Liver (tissue), 9 donors: ENCODE data around the gene ARHGAP19. TPM values are rescaled to one million over a fixed set of nuclear protein-coding genes. Genes with fewer than 3 reads are reported as not detected.

Experiments
- DNase-seq: peaks from one replicate; pipeline ENCODE4 v3.0.0-alpha.2; 2017; ENCODE audit warnings: low spot score
- H3K27ac ChIP-seq, 2 donors: one replicate each; pipeline ENCODE4 v1.7.0; 2013; ENCODE audit warnings: inconsistent platforms in 2 of 2, low read length in 2 of 2, control low read depth in 1 of 2, low read depth in 1 of 2, mild to moderate bottlenecking in 1 of 2
- H3K27me3 ChIP-seq, 4 donors: one replicate each; pipeline versions ENCODE4 v1.6.1 to v1.7.0; 2013; ENCODE audit warnings: low read length in 3 of 4, inconsistent platforms in 1 of 4, mild to moderate bottlenecking in 1 of 4, moderate library complexity in 1 of 4; ENCODE audit not compliant: control insufficient read depth in 4 of 4, insufficient read depth in 4 of 4
- H3K36me3 ChIP-seq, 4 donors: one replicate each; pipeline versions ENCODE4 v1.6.1 to v1.7.0; 2013; ENCODE audit warnings: low read length in 3 of 4, mild to moderate bottlenecking in 3 of 4, low read depth in 1 of 4, moderate library complexity in 1 of 4; ENCODE audit not compliant: control insufficient read depth in 4 of 4, insufficient read depth in 3 of 4
- H3K4me1 ChIP-seq, 4 donors: one replicate each; pipeline versions ENCODE4 v1.6.1 to v1.7.0; 2013; ENCODE audit warnings: low read length in 3 of 4, mild to moderate bottlenecking in 3 of 4, moderate library complexity in 1 of 4; ENCODE audit not compliant: control insufficient read depth in 4 of 4, insufficient read depth in 4 of 4
- H3K4me3 ChIP-seq, 3 donors: one replicate each; pipeline versions ENCODE4 v1.6.1 to v1.7.0; 2013; ENCODE audit warnings: low read length in 3 of 3, control low read depth in 1 of 3, low read depth in 1 of 3, mild to moderate bottlenecking in 1 of 3
- H3K9ac ChIP-seq, 2 donors: one replicate each; pipeline ENCODE4 v1.7.0; 2013; ENCODE audit warnings: low read length in 2 of 2, mild to moderate bottlenecking in 2 of 2, moderate library complexity in 2 of 2, control low read depth in 1 of 2, low read depth in 1 of 2
- H3K9me3 ChIP-seq, 4 donors: one replicate each; pipeline versions ENCODE4 v1.6.1 to v1.7.0; 2013; ENCODE audit warnings: low read length in 3 of 4; ENCODE audit not compliant: control insufficient read depth in 4 of 4
- FOXA1 ChIP-seq: IDR thresholded peaks from 2 replicates; pipeline ENCODE4 v1.6.1; 2016; ENCODE audit warnings: antibody characterized with exemption
- FOXA2 ChIP-seq: IDR thresholded peaks from 2 replicates; pipeline ENCODE4 v1.6.1; 2016; ENCODE audit warnings: antibody characterized with exemption
- GABPA ChIP-seq, 2 donors: IDR thresholded peaks in 1 of 2; conservative IDR thresholded peaks in 1 of 2; 2 replicates each; pipeline ENCODE4 v1.6.1; 2016; ENCODE audit warnings: antibody characterized with exemption in 2 of 2, mild to moderate bottlenecking in 1 of 2, moderate library complexity in 1 of 2
- HNF4A ChIP-seq, 2 donors: conservative IDR thresholded peaks; 2 replicates each; pipeline ENCODE4 v1.6.1; 2016; ENCODE audit warnings: antibody characterized with exemption in 2 of 2, mild to moderate bottlenecking in 2 of 2
- JUND ChIP-seq, 2 donors: IDR thresholded peaks; 2 replicates each; pipeline ENCODE4 v1.6.1; 2016; ENCODE audit warnings: antibody characterized with exemption in 2 of 2
- NR2F2 ChIP-seq: IDR thresholded peaks from 2 replicates; pipeline ENCODE4 v1.6.1; 2016; ENCODE audit warnings: antibody characterized with exemption
- RAD21 ChIP-seq, 2 donors: IDR thresholded peaks; 2 replicates each; pipeline ENCODE4 v1.6.1; 2016; ENCODE audit warnings: antibody characterized with exemption in 2 of 2, mild to moderate bottlenecking in 2 of 2
- RXRA ChIP-seq, 2 donors: IDR thresholded peaks; 2 replicates each; pipeline ENCODE4 v1.6.1; 2017 to 2018; ENCODE audit warnings: antibody characterized with exemption in 2 of 2, mild to moderate bottlenecking in 1 of 2
- WGBS: extraction: QIAGEN DNeasy Blood & Tissue Kit; methylation state at CpG from one replicate; pipeline ENCODE4 v1.1.7; 2013; 5-methylcytosine and 5-hydroxymethylcytosine counted together
- polyA plus RNA-seq, 2 donors: library from polyadenylated mRNA; stranded (reverse) in 1 of 2; unstranded in 1 of 2; fragments of 200-250 nt in 1 of 2; fragments of >200 nt in 1 of 2; fragmentation: Nextera tagmentation in 1 of 2; extraction: Ambion mirVana in 1 of 2; gene quantifications; one replicate each; pipeline versions ENCODE4 v1.2.1 to v1.2.3, GENCODE V29; 2013 to 2015
- total RNA-seq, 2 donors: library from RNA; depleted of rRNA; stranded (reverse); fragments of >200 nt; gene quantifications; one replicate each; pipeline ENCODE4 v1.2.3, GENCODE V29; 2014
- TF ChIP-seq, protein P1 (sequence below): IDR thresholded peaks from 2 replicates; pipeline ENCODE4 v1.6.1; 2016; ENCODE audit warnings: antibody characterized with exemption
- TF ChIP-seq, protein P2 (sequence below): IDR thresholded peaks from 2 replicates; pipeline ENCODE4 v1.6.1; 2016; ENCODE audit warnings: antibody characterized with exemption, mild to moderate bottlenecking
- TF ChIP-seq, protein P3 (sequence below): fragments of 150-350 bp; IDR thresholded peaks from 2 replicates; pipeline ENCODE4 v1.5.1; 2017; ENCODE audit warnings: improper control_type of control experiment, low read depth, low read length; ENCODE audit not compliant: missing input control
- donor health status: healthy.
- donor health status: healthy.
- donor health status: healthy.
- donor health status: healthy.
- donor health status: healthy.

Gene ARHGAP19
- total and polyA plus RNA-seq, 4 donors: 1.6 to 23.4 (median 3.6) TPM

DNA sequence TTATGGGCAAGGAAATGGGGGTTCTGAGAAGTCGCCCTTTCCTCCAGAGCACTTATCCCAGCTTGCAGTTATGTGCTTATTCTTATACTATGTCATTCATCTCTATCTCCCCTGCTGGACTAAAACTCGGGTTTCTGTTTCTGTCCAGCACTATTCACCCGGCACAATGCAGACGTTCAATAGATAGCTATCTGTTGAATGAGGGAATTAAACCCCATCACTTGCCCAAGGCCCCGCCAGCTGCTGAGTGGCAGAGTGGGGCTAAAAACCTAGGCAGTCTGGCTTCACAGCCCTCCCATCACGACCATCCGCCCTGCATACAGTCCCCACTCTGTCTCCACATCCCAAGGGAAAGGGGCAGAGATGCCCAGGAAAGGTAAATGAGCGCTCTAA, 112.1 kb downstream of the ARHGAP19 start (continued):
- TF ChIP-seq, protein P1, sequence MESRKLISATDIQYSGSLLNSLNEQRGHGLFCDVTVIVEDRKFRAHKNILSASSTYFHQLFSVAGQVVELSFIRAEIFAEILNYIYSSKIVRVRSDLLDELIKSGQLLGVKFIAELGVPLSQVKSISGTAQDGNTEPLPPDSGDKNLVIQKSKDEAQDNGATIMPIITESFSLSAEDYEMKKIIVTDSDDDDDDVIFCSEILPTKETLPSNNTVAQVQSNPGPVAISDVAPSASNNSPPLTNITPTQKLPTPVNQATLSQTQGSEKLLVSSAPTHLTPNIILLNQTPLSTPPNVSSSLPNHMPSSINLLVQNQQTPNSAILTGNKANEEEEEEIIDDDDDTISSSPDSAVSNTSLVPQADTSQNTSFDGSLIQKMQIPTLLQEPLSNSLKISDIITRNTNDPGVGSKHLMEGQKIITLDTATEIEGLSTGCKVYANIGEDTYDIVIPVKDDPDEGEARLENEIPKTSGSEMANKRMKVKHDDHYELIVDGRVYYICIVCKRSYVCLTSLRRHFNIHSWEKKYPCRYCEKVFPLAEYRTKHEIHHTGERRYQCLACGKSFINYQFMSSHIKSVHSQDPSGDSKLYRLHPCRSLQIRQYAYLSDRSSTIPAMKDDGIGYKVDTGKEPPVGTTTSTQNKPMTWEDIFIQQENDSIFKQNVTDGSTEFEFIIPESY: no peak
- no peak for TF ChIP-seq HNF4A (conservative IDR thresholded peaks at IDR 0.05)

DNA sequence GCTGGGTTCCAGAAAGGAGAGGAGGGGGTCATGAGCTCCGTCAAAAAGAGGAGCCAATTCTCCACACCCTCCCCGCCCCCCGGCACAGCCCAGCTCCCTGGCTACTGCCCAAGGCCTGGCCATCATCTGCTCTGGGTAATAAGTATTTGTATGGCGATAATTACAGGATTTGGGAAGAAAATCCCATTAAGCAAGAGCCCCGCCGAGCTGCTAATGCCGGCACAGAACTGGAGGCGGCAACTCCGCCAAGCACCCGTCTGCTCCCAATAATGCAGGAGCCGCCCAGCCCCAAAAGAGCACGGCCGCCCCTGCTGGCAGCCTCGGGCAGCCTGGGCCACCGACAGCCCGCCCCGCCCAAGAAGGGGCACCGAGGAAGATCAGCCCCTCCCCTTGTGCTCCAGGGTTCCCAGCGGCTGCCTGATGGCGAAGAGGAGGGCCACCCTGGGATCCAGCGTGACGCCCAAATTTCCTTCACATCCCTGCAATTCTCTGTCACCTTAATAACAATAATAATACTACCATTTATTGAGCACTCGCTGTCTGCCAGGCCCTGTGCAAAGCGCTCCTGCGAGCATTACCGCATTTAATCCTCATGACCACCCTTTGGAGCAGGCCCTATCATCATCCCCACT, 112.6 kb downstream of the ARHGAP19 start:
- WGBS: 28% methylated on average over 26 of the region's 26 CpGs

More for the DNA sequence above, 112.6 kb downstream of the ARHGAP19 start:
- Histone ChIP-seq H3K36me3 (no peaks in the 10 kb centered on the region), H3K9me3 (no peaks in the 10 kb centered on the region), H3K4me3 (no peak overlapping the region), H3K9ac (no peak overlapping the region), H3K27ac (no peak overlapping the region), H3K27me3 (peaks cover 0 to 16% (median 0%) of the 10 kb centered on the region in 4 donors), H3K4me1 (no peaks in the 10 kb centered on the region)
- TF ChIP-seq, protein P2, sequence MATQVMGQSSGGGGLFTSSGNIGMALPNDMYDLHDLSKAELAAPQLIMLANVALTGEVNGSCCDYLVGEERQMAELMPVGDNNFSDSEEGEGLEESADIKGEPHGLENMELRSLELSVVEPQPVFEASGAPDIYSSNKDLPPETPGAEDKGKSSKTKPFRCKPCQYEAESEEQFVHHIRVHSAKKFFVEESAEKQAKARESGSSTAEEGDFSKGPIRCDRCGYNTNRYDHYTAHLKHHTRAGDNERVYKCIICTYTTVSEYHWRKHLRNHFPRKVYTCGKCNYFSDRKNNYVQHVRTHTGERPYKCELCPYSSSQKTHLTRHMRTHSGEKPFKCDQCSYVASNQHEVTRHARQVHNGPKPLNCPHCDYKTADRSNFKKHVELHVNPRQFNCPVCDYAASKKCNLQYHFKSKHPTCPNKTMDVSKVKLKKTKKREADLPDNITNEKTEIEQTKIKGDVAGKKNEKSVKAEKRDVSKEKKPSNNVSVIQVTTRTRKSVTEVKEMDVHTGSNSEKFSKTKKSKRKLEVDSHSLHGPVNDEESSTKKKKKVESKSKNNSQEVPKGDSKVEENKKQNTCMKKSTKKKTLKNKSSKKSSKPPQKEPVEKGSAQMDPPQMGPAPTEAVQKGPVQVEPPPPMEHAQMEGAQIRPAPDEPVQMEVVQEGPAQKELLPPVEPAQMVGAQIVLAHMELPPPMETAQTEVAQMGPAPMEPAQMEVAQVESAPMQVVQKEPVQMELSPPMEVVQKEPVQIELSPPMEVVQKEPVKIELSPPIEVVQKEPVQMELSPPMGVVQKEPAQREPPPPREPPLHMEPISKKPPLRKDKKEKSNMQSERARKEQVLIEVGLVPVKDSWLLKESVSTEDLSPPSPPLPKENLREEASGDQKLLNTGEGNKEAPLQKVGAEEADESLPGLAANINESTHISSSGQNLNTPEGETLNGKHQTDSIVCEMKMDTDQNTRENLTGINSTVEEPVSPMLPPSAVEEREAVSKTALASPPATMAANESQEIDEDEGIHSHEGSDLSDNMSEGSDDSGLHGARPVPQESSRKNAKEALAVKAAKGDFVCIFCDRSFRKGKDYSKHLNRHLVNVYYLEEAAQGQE: no peak
- TF ChIP-seq GABPA (IDR thresholded peaks at IDR 0.05 in 1 of 2, conservative IDR thresholded peaks at IDR 0.05 in 1 of 2) (no peak), HNF4A (conservative IDR thresholded peaks at IDR 0.05) (no peak), JUND (IDR thresholded peaks at IDR 0.05) (no peak), NR2F2 (no peak), FOXA2 (no peak), FOXA1 (no peak), RAD21 (IDR thresholded peaks at IDR 0.05) (no peak), RXRA (IDR thresholded peaks at IDR 0.05) (no peak)
- TF ChIP-seq, protein P3, sequence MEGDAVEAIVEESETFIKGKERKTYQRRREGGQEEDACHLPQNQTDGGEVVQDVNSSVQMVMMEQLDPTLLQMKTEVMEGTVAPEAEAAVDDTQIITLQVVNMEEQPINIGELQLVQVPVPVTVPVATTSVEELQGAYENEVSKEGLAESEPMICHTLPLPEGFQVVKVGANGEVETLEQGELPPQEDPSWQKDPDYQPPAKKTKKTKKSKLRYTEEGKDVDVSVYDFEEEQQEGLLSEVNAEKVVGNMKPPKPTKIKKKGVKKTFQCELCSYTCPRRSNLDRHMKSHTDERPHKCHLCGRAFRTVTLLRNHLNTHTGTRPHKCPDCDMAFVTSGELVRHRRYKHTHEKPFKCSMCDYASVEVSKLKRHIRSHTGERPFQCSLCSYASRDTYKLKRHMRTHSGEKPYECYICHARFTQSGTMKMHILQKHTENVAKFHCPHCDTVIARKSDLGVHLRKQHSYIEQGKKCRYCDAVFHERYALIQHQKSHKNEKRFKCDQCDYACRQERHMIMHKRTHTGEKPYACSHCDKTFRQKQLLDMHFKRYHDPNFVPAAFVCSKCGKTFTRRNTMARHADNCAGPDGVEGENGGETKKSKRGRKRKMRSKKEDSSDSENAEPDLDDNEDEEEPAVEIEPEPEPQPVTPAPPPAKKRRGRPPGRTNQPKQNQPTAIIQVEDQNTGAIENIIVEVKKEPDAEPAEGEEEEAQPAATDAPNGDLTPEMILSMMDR: no peak
- TF ChIP-seq, protein P1: no peak
- no peak for DNase-seq
